HS-27A (cell line): ENCODE results near the gene TRPM1.

Experiments
- DNase-seq: peaks from one replicate; pipeline ENCODE4 v3.0.0-alpha.2; 2012; ENCODE audit warnings: low read depth, missing footprints

TRPM1 gene

GRCh38 chr15:30963681-30964080 lies 137.8 kb downstream of the TRPM1 start:
- no peak for DNase-seq

DNA sequence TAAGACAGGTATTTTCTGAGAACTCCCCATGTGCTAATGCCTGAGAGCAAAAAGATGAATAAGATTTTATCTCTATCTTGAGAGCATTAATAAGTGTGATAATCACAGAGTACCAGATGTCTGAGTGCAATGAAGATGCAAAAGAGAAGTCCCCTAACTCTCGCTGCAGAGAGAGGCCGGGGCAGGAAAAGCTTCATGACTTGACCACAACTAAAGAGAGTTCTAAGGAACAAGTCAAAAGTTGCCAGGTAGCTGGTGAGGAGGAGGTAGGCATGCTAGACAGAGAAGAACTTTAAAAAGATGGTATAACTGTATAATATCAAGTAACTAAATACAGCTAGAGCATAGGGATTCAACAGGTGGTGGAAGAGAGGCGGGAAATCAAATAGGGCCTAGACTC lies 138.9 kb downstream of the TRPM1 start:
- no peak for DNase-seq

- no peak for DNase-seq
Observed at GRCh38 chr15:30962079-30962478, 139.4 kb downstream of the TRPM1 start.

GRCh38 chr15:30958219-30958618 lies 143.3 kb downstream of the TRPM1 start:
- DNase-seq = no peak

DNA sequence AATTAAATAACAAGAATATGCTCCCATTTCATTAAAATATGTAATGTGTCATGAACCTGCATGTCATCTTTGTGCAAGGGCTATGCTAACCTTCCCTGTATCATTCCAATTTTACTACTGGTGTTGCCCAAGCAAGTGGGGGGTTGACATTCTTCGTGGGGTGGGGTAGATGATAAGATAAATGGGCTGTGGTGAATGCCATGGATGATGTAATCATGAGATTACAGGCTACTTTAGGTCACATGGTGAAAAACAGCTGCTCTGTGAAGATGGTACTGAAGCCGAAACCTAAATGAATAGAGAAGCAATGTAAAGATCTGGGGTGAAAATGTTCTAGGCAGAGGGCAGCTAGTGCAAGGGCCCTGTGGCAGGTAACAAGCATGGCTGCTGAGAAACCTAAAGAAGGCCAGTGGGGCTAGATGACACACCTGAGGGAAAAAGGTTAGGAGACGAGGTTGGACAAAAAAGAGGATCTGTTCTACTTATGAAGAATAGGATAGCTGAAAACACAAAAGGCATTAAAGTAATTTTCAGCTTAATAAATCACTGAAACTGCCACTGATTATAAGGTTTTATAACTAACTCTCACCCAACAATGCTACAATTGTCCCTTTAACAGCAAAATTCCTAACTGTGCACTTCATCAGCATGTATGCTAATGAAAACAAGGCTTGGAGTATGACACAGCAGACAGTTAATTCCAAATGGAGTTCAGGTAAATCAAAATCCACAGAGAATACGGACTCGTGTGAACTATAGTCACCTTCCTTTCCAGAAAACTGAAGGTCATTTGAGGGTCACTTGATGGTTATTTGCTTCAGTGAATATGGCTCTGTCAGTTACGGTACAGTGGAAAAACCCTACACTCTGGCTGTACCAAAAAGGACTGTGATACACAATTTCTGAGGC lies 145.1 kb downstream of the TRPM1 start:
- DNase-seq = peak; percentile 14

DNA sequence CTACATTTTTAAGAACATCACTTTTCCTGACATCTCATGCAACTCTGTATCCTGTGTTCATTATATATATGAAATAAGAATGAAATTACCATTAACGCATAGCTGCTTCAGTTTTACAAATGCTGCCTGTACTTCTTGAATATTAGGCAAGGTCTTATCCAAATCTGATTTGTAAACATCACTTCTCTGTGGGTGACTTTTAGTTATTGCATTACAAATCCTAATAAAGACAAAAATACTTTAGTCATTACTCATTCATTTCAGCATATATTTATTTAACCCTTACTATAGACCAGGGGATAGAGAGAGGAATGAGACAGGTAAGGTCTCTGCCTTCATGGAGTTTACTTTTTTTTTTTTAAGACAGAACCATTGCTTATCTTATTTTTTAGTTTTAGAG lies 146.9 kb downstream of the TRPM1 start:
- DNase-seq = no peak

DNA sequence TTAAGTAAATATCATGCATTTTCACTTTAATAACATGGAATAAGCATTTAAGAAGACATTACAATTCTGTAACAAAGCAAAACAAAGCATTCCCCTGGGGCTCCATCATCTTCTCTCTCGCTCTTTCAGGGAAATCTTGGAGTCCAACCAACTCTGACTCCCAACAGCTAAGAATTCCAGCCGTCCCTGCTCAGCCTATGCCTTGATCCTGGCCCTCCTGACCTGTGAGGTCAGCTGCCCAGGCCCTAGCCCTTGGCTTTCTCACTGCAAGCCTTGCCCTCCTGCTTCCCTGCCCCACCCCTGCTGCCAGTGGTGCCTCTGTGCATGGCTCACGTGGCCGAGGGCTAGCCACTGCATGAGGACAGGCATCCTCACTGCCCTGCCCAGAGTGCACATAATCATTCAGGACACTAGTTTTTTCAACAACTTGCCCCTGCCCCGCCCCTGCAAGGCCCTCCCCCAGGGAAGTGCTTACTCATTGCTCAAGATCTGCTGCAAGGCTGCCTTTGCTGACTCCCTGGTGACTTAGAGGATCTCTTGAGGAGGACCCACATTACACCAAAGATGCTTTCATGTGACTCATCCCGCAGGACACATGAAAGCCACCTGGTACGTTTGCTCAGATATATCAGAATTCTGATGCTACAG lies 147.7 kb downstream of the TRPM1 start:
- DNase-seq = peak; percentile 76

GRCh38 chr15:30953183-30953582 lies 148.3 kb downstream of the TRPM1 start:
- no peak for DNase-seq
